GM19328 (cell line): ENCODE results near the gene SPPL2B.
"Not testable (repeated sequence)": the region's sequence is repeated elsewhere in the genome, so short reads cannot be mapped to it uniquely, and the experiment has no call there.

Source experiments
- ATAC-seq: cut with Tn5 transposase; IDR thresholded peaks from one replicate; pipeline ENCODE4 v1.9.1; 2021; ENCODE audit warnings: mild to moderate bottlenecking, moderate library complexity; ENCODE audit not compliant: unreplicated experiment

SPPL2B gene

DNA sequence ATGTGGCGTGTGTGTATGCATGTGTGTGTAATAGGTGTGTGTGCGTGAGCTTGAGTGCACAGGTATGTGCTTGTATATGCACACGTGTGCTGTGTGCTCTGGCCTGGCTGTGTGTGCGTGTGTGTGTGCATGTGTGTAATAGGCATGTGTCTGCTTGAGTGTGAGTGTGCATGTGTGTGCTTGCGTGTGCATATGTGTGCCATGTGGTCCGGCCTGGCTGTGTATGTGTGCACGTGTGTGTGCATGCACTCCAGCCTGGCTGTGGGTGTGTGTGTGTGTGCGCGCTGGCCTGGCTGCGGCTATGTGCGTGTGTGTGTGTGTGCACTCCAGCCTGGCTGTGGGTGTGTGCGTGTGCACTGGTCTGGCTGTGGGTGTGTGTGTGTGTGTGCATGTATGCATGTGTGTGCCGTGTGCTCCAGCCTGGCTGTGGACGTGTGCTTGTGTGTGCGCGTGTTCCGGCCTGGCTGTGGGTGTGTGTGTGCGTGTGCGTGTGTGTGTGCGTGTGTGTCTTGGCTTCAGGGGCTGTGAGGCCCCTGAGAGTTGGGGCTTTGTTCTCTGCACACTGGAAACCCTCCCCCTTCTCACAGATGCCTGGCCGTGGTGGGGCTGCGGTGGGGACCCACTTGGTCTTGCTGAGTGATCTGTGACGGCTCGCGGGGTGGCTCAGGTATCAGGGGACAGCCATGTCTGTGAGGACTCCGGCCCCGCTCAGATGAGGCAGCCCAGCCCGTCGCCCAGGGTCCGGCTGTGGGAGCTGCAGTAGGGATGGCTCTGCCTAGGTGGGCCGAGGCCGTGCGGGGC, 8.2 kb downstream of the SPPL2B start:
- ATAC-seq: no peak

DNA sequence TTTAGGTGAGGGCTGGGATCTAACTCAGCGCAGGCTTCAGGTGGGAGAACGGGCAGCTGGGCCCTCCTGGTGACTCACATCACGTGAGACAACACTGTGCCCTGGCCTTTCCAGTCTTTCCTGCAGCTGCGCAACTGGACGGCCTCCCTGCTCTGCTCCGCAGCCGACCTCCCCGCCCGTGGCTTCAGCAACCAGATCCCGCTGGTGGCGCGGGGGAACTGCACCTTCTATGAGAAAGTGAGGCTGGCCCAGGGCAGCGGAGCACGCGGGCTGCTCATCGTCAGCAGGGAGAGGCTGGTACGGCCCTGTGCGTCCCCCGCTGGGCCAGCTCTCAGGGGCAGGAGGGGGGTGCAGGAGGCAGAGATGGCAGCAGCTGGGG, 8.8 kb downstream of the SPPL2B start:
- ATAC-seq: no peak

- ATAC-seq: no peak
These were observed 9.7 kb downstream of the SPPL2B start for GRCh38 chr19:2338055-2338615.

DNA sequence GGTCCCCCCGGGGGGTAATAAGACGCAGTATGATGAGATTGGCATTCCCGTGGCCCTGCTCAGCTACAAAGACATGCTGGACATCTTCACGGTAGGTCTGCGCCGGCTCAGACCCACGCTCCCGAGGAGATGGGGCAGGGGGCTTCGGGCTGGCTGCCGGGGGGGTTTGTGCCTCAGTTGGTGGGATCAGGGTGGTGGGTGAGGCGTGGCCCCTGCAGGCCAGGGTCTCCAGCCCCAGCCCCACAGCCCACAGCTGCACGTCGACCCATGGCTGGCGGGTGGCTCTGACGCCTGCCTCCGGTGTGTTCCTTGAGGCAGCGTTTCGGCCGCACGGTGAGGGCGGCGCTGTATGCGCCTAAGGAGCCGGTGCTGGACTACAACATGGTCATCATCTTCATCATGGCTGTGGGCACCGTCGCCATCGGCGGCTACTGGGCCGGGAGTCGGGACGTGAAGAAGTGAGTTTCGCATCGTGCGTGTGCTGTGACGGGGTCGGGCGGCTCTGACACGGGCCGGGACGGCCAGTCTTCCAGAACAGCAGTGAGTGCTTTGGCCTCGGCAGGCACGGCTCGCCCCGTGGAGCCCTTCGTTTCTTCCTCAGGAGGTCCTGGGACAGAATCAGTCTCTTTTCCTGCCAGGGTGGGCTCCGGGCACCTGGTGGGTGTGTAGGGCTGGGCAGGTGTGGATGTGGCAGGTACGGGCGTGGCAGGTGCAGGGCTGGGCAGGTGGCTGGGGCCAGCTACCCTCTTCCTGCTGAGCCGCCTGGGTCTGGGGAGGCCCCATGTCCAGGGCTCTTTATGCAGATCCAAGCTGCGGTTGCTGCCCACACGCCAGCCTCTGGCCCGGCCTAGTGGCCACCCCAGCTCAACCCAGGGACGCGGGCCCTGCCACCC, 10.5 kb downstream of the SPPL2B start:
- no peak for ATAC-seq

DNA sequence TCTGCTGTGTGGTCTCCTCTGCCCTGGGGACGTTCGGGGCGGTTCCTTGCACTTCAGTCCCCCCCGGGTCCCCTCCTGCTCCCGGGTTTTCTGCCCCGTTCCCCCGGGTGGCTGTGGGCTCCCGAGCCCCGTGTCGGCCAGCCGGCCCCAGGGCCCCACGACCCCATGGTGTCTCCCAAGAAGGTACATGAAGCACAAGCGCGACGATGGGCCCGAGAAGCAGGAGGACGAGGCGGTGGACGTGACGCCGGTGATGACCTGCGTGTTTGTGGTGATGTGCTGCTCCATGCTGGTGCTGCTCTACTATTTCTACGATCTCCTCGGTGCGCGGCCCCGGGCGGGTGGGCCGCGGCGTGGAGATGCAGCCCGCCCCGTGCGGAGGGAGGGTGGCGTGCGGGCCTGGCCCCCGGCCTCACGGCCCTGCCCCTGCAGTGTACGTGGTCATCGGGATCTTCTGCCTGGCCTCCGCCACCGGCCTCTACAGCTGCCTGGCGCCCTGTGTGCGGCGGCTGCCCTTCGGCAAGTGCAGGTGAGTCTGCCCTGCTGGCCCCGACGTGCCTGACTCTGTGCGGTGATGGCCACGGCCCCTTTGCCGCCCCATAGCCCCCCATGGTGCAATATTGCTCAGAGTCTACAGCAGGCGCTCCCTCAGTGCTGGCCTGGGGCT, 11.3 kb downstream of the SPPL2B start:
- ATAC-seq: no peak

- no peak for ATAC-seq
These were observed 12.2 kb downstream of the SPPL2B start for GRCh38 chr19:2340496-2341243.

DNA sequence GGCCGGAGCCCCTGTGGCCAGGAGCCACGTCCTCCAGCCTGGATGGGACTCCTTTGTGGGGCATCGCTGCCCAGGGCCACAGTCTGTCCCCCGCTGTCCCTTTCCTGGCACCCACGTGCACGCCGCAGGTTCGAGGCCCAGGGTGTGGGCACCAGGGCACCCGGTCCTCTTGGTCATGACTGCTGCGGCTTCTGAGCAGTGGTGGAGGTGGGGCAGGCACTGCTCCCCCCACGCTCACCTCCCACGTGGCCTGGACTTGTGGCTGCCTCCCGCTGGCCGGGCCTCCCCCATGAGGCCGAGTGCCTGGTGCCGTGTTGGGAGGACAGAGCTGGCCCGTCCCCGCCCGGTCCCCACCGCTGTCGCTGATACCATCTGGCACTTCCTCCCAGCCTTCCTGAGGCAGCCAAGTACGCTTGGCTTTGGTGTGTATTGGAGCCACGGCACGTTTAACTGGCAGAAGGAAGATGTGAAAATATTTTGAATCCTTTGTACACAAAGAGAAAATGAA, 12.8 kb downstream of the SPPL2B start:
- no peak for ATAC-seq

GRCh38 chr19:2341982-2342381, 13.5 kb downstream of the SPPL2B start:
- ATAC-seq: no peak

GRCh38 chr19:2342656-2343288, 14.3 kb downstream of the SPPL2B start:
- ATAC-seq: no peak

DNA sequence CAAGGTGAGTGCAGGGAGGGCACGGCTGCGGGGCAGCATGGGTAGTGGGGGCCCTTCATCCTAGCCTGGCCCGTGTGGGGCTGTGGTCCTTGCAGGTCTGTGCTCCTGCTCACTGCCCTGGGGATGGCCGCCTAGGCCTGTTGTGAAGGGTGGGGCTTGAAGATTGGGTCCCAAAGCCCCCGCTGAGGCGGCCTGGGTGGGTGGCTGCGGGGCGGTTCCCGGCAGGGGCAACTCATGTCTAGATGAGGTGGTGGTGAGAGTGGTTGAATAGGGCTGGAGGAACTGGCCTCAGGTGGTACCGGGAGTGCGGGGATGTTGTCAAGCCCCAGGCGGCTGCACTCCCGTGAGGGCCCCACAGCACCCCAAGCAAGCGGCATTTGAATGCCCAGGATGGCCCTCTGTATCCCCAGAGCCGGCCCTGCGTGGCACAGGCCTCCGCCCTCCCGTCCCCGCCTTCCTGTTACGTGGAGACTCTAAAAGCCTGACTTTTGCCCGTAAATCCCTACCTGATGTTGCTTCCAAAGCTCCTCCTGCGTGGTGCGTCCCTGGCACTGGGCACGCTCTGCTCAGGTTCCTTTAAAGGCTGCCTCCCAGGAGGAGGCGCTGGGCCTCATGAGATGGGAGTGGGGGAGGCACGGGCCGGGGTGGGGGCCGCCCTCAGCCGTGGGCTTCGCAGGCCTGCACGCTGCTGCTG, 15.0 kb downstream of the SPPL2B start:
- no peak for ATAC-seq

GRCh38 chr19:2344381-2344870, 15.9 kb downstream of the SPPL2B start:
- no peak for ATAC-seq

DNA sequence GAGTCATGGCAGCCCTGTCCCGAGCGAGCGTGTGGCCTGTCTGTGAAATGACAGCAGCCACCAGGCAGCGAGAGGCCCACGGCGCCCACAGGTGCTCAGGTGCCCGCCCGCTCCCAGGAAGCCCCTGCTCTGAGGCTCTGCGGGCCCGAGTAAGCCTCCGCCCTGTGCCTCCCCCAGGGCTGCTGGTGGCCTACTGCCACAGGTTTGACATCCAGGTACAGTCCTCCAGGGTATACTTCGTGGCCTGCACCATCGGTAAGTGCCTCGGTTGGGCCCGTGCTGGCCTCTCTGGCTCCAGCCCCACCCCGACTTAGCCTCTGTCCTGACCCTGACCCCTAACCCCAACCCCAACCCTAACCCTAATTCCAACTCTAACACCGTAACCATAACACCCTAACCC, 16.6 kb downstream of the SPPL2B start:
- no peak for ATAC-seq

DNA sequence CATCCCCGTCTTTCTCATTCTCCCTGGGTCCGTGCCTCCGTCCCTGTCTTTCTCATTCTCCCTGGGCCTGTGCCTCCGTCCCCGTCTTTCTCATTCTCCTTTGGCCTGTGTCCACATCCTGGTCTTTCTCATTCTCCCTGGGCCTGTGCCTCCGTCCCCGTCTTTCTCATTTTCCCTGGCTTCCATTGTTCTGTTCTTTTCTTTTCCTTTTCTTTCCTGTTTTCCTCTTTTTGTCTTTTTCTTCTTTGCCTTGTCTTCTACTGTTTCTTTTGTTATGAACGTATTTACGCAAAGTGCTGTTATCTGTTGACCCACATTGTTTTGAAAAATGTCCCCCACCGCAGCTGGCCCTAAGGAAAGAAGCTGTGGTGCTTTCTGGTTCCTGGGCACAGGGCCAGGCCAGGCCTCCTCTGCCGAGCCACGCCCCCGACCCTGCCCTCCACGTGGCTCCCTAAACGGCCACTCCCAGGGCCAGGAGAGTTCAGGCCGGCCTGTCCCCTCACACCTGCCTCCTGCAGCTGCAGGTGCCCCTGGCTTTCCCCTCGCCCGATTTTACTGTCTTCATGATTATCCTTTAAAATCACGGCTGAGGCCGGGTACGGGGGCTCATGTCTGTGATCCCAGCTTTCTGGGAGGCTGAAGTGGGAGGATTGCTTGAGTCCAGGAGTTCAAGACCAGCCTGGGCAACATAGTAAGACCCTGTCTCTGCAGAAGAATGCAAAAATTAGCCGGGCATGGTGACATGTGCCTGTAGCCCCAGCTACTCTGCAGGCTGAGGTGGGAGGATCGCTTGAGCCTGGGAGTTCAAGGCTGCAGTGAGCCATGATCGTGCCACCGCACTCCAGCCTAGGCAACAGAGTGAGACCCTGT, 17.5 kb downstream of the SPPL2B start:
- ATAC-seq: no peak

DNA sequence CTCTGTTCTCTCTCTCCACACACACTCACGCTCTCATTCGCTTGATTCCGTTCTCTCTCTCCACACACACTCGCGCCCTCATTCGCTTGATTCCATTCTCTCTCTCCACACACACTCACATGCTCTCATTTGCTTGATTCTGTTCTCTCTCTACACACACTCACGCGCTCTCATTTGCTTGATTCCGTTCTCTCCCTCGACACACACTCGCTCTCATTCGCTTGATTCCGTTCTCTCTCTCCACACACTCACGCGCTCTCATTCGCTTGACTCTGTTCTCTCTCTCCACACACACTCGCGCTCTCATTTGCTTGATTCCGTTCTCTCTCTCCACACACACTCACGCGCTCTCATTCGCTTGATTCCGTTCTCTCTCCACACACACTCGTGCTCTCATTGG, 21.3 kb downstream of the SPPL2B start:
- not testable (repeated sequence) for ATAC-seq

- no peak for ATAC-seq
These were observed 22.2 kb downstream of the SPPL2B start for GRCh38 chr19:2350656-2351055.

GRCh38 chr19:2351591-2351990, 23.1 kb downstream of the SPPL2B start:
- no peak for ATAC-seq

GRCh38 chr19:2352121-2352520, 23.6 kb downstream of the SPPL2B start:
- ATAC-seq: no peak
